SH-SY5Y (cell line): Measurements from ENCODE around the gene TPSAB1.

ENCODE experiments used
- GATA2 ChIP-seq: IDR thresholded peaks from 2 replicates; pipeline ENCODE4 v1.6.1; 2011; ENCODE audit warnings: mild to moderate bottlenecking, low read depth, low read length
- GATA3 ChIP-seq: IDR thresholded peaks from 2 replicates; pipeline ENCODE4 v1.6.1; 2011; ENCODE audit warnings: low read depth, mild to moderate bottlenecking, low read length, moderate library complexity

- no peak for TF ChIP-seq GATA2
- no peak for TF ChIP-seq GATA3
Measured at GRCh38 chr16:1277151-1277598, 36.7 kb downstream of the TPSAB1 start.
